Lung (tissue), 12 donors: ENCODE results near the gene LNX1. TPM values are rescaled to one million over a fixed set of nuclear protein-coding genes. Genes with fewer than 3 reads are reported as not detected.

Experiments
- ATAC-seq: fragments of 200-7000 bp; cut with Tn5 transposase; one replicate; pipeline ENCODE4 v1.9.1; 2020; ENCODE audit warnings: moderate number of reproducible peaks; ENCODE audit not compliant: insufficient read depth, low FRiP score
- DNase-seq, 3 donors: peaks; one replicate each; pipeline ENCODE4 v3.0.0-alpha.2; 2013 to 2017
- H3K27ac ChIP-seq, 2 donors: one replicate each; pipeline ENCODE4 v1.5.1; 2013; ENCODE audit warnings: mild to moderate bottlenecking in 2 of 2, moderate library complexity in 2 of 2, control low read depth in 1 of 2, inconsistent platforms in 1 of 2, low read depth in 1 of 2, low read length in 1 of 2
- H3K27me3 ChIP-seq, 3 donors: one replicate each; pipeline ENCODE4 v1.5.1; 2013; ENCODE audit warnings: low read length in 2 of 3; ENCODE audit not compliant: control insufficient read depth in 3 of 3, insufficient read depth in 3 of 3
- H3K36me3 ChIP-seq, 4 donors: one replicate each; pipeline ENCODE4 v1.5.1; 2013; ENCODE audit warnings: low read length in 4 of 4, mild to moderate bottlenecking in 1 of 4, moderate library complexity in 1 of 4; ENCODE audit not compliant: control insufficient read depth in 4 of 4, insufficient read depth in 4 of 4
- H3K4me1 ChIP-seq, 5 donors: one replicate each; pipeline ENCODE4 v1.5.1; 2013; ENCODE audit warnings: low read length in 5 of 5, mild to moderate bottlenecking in 2 of 5, moderate library complexity in 1 of 5; ENCODE audit not compliant: control insufficient read depth in 5 of 5, insufficient read depth in 5 of 5
- H3K4me3 ChIP-seq: one replicate; pipeline ENCODE4 v1.5.1; 2013; ENCODE audit warnings: mild to moderate bottlenecking, control low read depth, moderate library complexity
- H3K9ac ChIP-seq, 2 donors: one replicate each; pipeline ENCODE4 v1.5.1; 2013; ENCODE audit warnings: low read length in 2 of 2, control low read depth in 1 of 2; ENCODE audit not compliant: insufficient read depth in 1 of 2
- H3K9me3 ChIP-seq, 4 donors: one replicate each; pipeline ENCODE4 v1.5.1; 2013; ENCODE audit warnings: low read length in 3 of 4, mild to moderate bottlenecking in 1 of 4, moderate library complexity in 1 of 4; ENCODE audit not compliant: control insufficient read depth in 4 of 4, insufficient read depth in 3 of 4
- CTCF ChIP-seq: IDR thresholded peaks from 2 replicates; pipeline ENCODE4 v1.5.1; 2012; ENCODE audit warnings: mild to moderate bottlenecking; ENCODE audit errors: control extremely low read depth, extremely low read depth
- WGBS, 2 donors: extraction: QIAGEN DNeasy Blood & Tissue Kit; methylation state at CpG; one replicate each; pipeline ENCODE4 v1.1.7; 2013; 5-methylcytosine and 5-hydroxymethylcytosine counted together
- polyA plus RNA-seq, 2 donors: library from polyadenylated mRNA; stranded (reverse); fragments of 200-250 nt; gene quantifications; one replicate each; pipeline ENCODE4 v1.2.1, GENCODE V29; 2013
- total RNA-seq, 2 donors: library from RNA; depleted of rRNA in 1 of 2; stranded (reverse); fragments of >200 nt in 1 of 2; gene quantifications; one replicate each; pipeline ENCODE4 v1.2.1, GENCODE V29; 2014 to 2021
- donor health status: control.
- donor health status: control.
- donor health status: Bipolar disorder and iron deficiency.
- donor health status: healthy.
- donor health status: DM: yes; HTN: yes; CAD: no.

Gene LNX1
- total and polyA plus RNA-seq, 4 donors = 1.4 to 5.2 (median 3.2) TPM

DNA sequence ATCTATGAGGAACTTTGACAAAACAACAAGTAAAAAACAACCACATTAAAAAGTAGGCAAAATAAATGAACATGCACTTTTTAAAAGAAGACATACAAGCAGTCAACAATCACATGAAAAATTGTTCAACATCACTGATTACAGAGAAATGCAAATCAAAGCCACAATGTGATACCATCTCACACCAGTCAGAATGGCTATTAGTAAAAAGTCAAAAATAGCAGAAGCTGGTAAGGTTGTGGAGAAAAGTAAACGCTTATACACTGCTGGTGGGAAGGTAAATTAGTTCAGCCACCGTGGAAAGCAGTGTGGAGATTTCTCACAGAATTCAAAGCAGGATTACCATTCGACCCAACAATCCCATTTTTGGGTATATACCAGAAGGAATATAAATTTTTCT is 17.0 kb upstream of the LNX1 start:
- Histone ChIP-seq H3K27me3 (no peaks in the 10 kb centered on the region), H3K9ac (no peak overlapping the region), H3K9me3 (peaks cover 0 to 6% (median 1%) of the 10 kb centered on the region in 4 donors), H3K36me3 (no peaks in the 10 kb centered on the region), H3K4me1 (no peaks in the 10 kb centered on the region), H3K4me3 (no peak overlapping the region), H3K27ac (no peak overlapping the region)
- DNase-seq = no peak
- ATAC-seq = no peak
- TF ChIP-seq CTCF = no peak
- 92 to 94% methylated on average over 3 of the region's 3 CpGs for WGBS, 2 donors

DNA sequence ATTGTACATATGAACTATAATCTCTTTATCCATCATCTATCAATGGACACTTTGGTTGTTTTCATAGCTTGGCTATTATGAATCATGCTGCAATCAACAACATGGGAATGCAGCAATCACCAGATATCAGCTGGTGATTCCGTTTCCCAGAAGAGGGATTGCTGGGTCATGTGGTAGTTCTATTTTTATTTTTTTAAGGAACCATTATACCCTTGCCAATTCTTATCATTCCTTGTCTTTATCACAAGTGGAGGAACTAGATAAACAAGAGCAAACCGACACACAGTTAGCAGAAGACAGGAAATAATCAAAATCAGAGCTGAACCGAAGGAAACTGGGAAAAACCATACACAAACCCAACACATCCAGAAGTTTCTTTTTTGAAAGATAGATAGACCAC is 14.5 kb upstream of the LNX1 start:
- no peak for TF ChIP-seq CTCF
- H3K4me3 ChIP-seq = no peak overlapping the region
- H3K27me3 ChIP-seq = no peaks in the 10 kb centered on the region
- no peak overlapping the region for H3K27ac ChIP-seq
- ATAC-seq (no peak), DNase-seq (no peak)
- H3K9ac ChIP-seq = no peak overlapping the region
- H3K9me3 ChIP-seq = peaks cover 0 to 6% (median 2%) of the 10 kb centered on the region in 4 donors
- no peaks in the 10 kb centered on the region for H3K4me1 ChIP-seq
- 32 to 50% methylated on average over 3 of the region's 3 CpGs for WGBS, 2 donors
- no peaks in the 10 kb centered on the region for H3K36me3 ChIP-seq

GRCh38 chr4:53602390-53602789 is 11.1 kb upstream of the LNX1 start:
- no peak for ATAC-seq

More at GRCh38 chr4:53602390-53602789, 11.1 kb upstream of the LNX1 start:
- Histone ChIP-seq H3K9ac (no peak overlapping the region), H3K9me3 (peaks cover 0 to 2% (median under 1%) of the 10 kb centered on the region in 4 donors), H3K27ac (no peak overlapping the region), H3K4me3 (no peak overlapping the region), H3K4me1 (no peaks in the 10 kb centered on the region), H3K27me3 (no peaks in the 10 kb centered on the region), H3K36me3 (no peaks in the 10 kb centered on the region)
- no peak for DNase-seq
- no peak for TF ChIP-seq CTCF
- WGBS, 2 donors = 72 to 78% methylated on average over 3 of the region's 3 CpGs
